ENCODE data around the gene FAM222B.

FAM222B gene

GRCh38 chr17:28710861-28711722 lies 131.5 kb downstream of the FAM222B start:
- DNase-seq, result peak; percentile 93

DNA sequence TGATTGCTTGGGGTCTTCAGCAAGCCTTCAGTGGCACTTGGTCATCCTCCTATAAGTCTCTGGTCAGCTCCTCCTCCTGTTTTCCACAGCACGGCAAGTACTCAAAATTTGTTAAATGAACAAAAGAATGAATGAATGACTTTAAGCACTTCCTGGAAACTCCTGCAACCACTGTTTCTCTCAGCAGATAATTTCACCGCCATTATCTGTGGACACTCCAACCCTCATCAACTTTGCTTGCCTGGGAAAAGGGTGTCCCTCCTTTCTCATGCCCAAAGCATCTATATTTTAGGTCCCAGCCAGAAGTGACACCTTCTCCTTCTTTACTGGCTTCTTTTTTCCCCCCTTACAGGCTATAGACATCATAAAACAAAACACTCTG lies 135.3 kb downstream of the FAM222B start:
- DNase-seq, result no peak

GRCh38 chr17:28706471-28707338 lies 135.9 kb downstream of the FAM222B start:
- DNase-seq, result no peak
